Anterior cingulate cortex (tissue), 58 donors: ENCODE results near the gene SMYD5.

Source experiments
- DNase-seq, 58 donors: peaks; one replicate each; lab custom pipeline; 2025; lab: John Stamatoyannopoulos, UW

Gene SMYD5

GRCh38 chr2:73203055-73203681 is 10.9 kb upstream of the SMYD5 start:
- DNase-seq, result no peak

- DNase-seq, result no peak
These were observed 8.4 kb upstream of the SMYD5 start for GRCh38 chr2:73205611-73206010.

GRCh38 chr2:73208258-73208657 is 5.8 kb upstream of the SMYD5 start:
- DNase-seq, result no peak

- no peak for DNase-seq
These were observed 4.0 kb upstream of the SMYD5 start for GRCh38 chr2:73210019-73210418.

- no peak for DNase-seq
These were observed 3.3 kb upstream of the SMYD5 start for GRCh38 chr2:73210696-73211095.

GRCh38 chr2:73212098-73212447 is 2.0 kb upstream of the SMYD5 start:
- no peak for DNase-seq

GRCh38 chr2:73212448-73213176 is 1.4 kb upstream of the SMYD5 start:
- peak in 53 of 58 donors; percentile 3 to 79 (median 32) for DNase-seq

- no peak for DNase-seq
These were observed 1.2 kb downstream of the SMYD5 start for GRCh38 chr2:73215254-73215653.

- no peak for DNase-seq
These were observed 3.1 kb downstream of the SMYD5 start for GRCh38 chr2:73217160-73217559.

GRCh38 chr2:73217826-73218225 is 3.8 kb downstream of the SMYD5 start:
- no peak for DNase-seq

GRCh38 chr2:73218298-73218697 is 4.3 kb downstream of the SMYD5 start:
- no peak for DNase-seq

- DNase-seq, result no peak
These were observed 9.8 kb downstream of the SMYD5 start for GRCh38 chr2:73223821-73224220.

GRCh38 chr2:73225513-73226360 is 11.7 kb downstream of the SMYD5 start:
- no peak for DNase-seq

- no peak for DNase-seq
These were observed 13.0 kb downstream of the SMYD5 start for GRCh38 chr2:73227086-73227485.

GRCh38 chr2:73228631-73229030 is 14.6 kb downstream of the SMYD5 start:
- DNase-seq, result no peak

GRCh38 chr2:73232403-73233153 is 18.5 kb downstream of the SMYD5 start:
- DNase-seq, result peak in 5 of 58 donors; percentile 32 to 75 (median 52)

GRCh38 chr2:73233154-73233931 is 19.3 kb downstream of the SMYD5 start, which contains the start of gene PRADC1:
Gene PRADC1 (minus strand): TSS chr2:73233239. CDS start chr2:73233160, 79 bp downstream.
- DNase-seq, result peak; percentile 86 to 100 (median 99)

- peak; percentile 45 to 97 (median 91) for DNase-seq
These were observed 20.1 kb downstream of the SMYD5 start, which contains the start of gene CCT7 for GRCh38 chr2:73233932-73234832. Gene CCT7 (plus strand): TSS chr2:73234308. CDS start chr2:73234379, 71 bp downstream.
